GM12878 (cell line): ENCODE data around the gene ABCB9. TPM values are rescaled to one million over a fixed set of nuclear protein-coding genes. Genes with fewer than 3 reads are reported as not detected.

Experiments used
- ATAC-seq: fragments of 200-7000 bp; cut with Tn5 transposase; 3 replicates; pipeline ENCODE4 v1.9.1; 2020; ENCODE audit warnings: mild to moderate bottlenecking, moderate library complexity
- BruUV-seq: library from RNA; stranded (reverse); fragments of 400-500 nt; replicated peaks from 2 replicates; lab custom pipeline; 2021; lab: Mats Ljungman, UMichigan
- CTCF ChIA-PET: fragments of 300-600 bp; sonication (Branson Sonifier 250); formaldehyde crosslinking; extraction: SDS; loops from one replicate; lab custom pipeline; 2021; ENCODE audit warnings: inconsistent platforms; lab: Yijun Ruan, JAX
- POLR2A ChIA-PET: fragments of 350-600 bp; formaldehyde crosslinking; extraction: SDS; loops from one replicate; lab custom pipeline; 2021; ENCODE audit warnings: inconsistent platforms; lab: Charles Lee
- RAD21 ChIA-PET: fragments of 300-600 bp; sonication (Branson Sonifier 250); formaldehyde crosslinking; loops from one replicate; lab custom pipeline; 2023; ENCODE audit warnings: antibody characterized with exemption; ENCODE audit not compliant: unreplicated experiment; lab: Charles Lee
- SMC1A ChIA-PET: fragments of 300-600 bp; sonication (Branson Sonifier 250); formaldehyde crosslinking; loops from one replicate; lab custom pipeline; 2023; ENCODE audit not compliant: unreplicated experiment, uncharacterized antibody; lab: Charles Lee
- DNase-seq: peaks from one replicate; pipeline ENCODE4 v3.0.0-alpha.2; 2011; ENCODE audit warnings: low read depth, low spot score
- FAIRE-seq: peaks from 3 replicates; lab custom pipeline; 2011; peaks lifted over from hg19 to GRCh38; lab: Jason Lieb, UNC
- H2AFZ ChIP-seq: 2 replicates; pipeline ENCODE4 v1.6.0; 2011; ENCODE audit warnings: low read depth, low read length, control low read depth; ENCODE audit not compliant: control insufficient read depth
- H3K27ac ChIP-seq: 2 replicates; pipeline ENCODE4 v1.5.1; 2011; ENCODE audit warnings: control low read depth; ENCODE audit not compliant: control insufficient read depth, insufficient read depth
- H3K27me3 ChIP-seq, 2 experiments: replicated peaks in 1 of 2; 2 replicates each; pipeline versions ENCODE4 v1.6.0 to v1.6.1; 2011; ENCODE audit warnings: low read length in 1 of 2; ENCODE audit not compliant: control insufficient read depth in 2 of 2, insufficient read depth in 2 of 2
- H3K36me3 ChIP-seq, 2 experiments: 2 replicates each; pipeline ENCODE4 v1.5.1; 2011; ENCODE audit warnings: low read length in 1 of 2; ENCODE audit not compliant: control insufficient read depth in 2 of 2, insufficient read depth in 2 of 2
- H3K4me1 ChIP-seq: 2 replicates; pipeline ENCODE4 v1.6.1; 2011; ENCODE audit warnings: mild to moderate bottlenecking, low read length, moderate library complexity, mixed read lengths; ENCODE audit not compliant: control insufficient read depth, insufficient read depth
- H3K4me2 ChIP-seq: 2 replicates; pipeline ENCODE4 v1.6.0; 2011; ENCODE audit warnings: control low read depth; ENCODE audit not compliant: control insufficient read depth, insufficient read depth
- H3K4me3 ChIP-seq: fragments of 200-600 bp; sonication (generic); 2 replicates; pipeline ENCODE4 v1.5.1; 2016
- H3K79me2 ChIP-seq: 2 replicates; pipeline ENCODE4 v1.6.0; 2011; ENCODE audit warnings: low read length; ENCODE audit not compliant: control insufficient read depth, insufficient read depth
- H3K9ac ChIP-seq: 2 replicates; pipeline ENCODE4 v1.8.0; 2011; ENCODE audit warnings: low read length, control low read depth, mixed read lengths; ENCODE audit not compliant: control insufficient read depth, insufficient read depth
- H3K9me3 ChIP-seq: replicated peaks from 3 replicates; pipeline ENCODE4 v1.5.1; 2011; ENCODE audit warnings: mild to moderate bottlenecking, low read length; ENCODE audit not compliant: control insufficient read depth, insufficient read depth
- H4K20me1 ChIP-seq: 2 replicates; pipeline ENCODE4 v1.6.0; 2011; ENCODE audit not compliant: control insufficient read depth, insufficient read depth
- CHD4 ChIP-seq: fragments of 200-600 bp; sonication (generic); IDR thresholded peaks from 2 replicates; pipeline ENCODE4 v1.6.1; 2016; ENCODE audit warnings: mild to moderate bottlenecking
- HDGF ChIP-seq: fragments of 450-650 bp; IDR thresholded peaks from 2 replicates; pipeline ENCODE4 v1.6.1; 2016; ENCODE audit warnings: antibody characterized with exemption
- IKZF2 ChIP-seq, 2 experiments: fragments of 450-650 bp; IDR thresholded peaks; 2 replicates each; pipeline ENCODE4 v1.6.1; 2017; ENCODE audit warnings: mild to moderate bottlenecking in 2 of 2, moderate library complexity in 2 of 2
- RBBP5 ChIP-seq: fragments of 200-600 bp; sonication (generic); conservative IDR thresholded peaks from 2 replicates; pipeline ENCODE4 v1.6.1; 2016
- RELA ChIP-seq: fragments of 450-650 bp; IDR thresholded peaks from 2 replicates; pipeline ENCODE4 v1.8.0; 2014; ENCODE audit warnings: borderline replicate concordance; ENCODE audit not compliant: partially characterized antibody
- SMAD5 ChIP-seq: IDR thresholded peaks from 2 replicates; pipeline ENCODE4 v1.6.1; 2016; ENCODE audit warnings: antibody characterized with exemption, low read depth
- ZNF207 ChIP-seq: fragments of 450-650 bp; IDR thresholded peaks from 2 replicates; pipeline ENCODE4 v1.6.1; 2014; ENCODE audit warnings: antibody characterized with exemption, mild to moderate bottlenecking, borderline replicate concordance
- WGBS: methylation state at CpG from one replicate; pipeline ENCODE4 v1.1.6; 2016; ENCODE audit warnings: low lambda C conversion rate; ENCODE audit not compliant: insufficient replicate concordance, insufficient coverage; ENCODE audit errors: missing lambda C conversion rate; 5-methylcytosine and 5-hydroxymethylcytosine counted together
- in situ Hi-C: fragments of 300-500 bp; cut with MboI; formaldehyde crosslinking; loops from 9 replicates; pipeline ENCODE4 v1.14.3; 2018; ENCODE audit warnings: mixed read lengths
- intact Hi-C: fragments of 100-400 bp; cut with micrococcal nuclease; formaldehyde crosslinking; loops from one replicate; pipeline ENCODE4 v1.14.2; 2022; ENCODE audit not compliant: unreplicated experiment
- polyA plus RNA-seq, 11 experiments: library from polyadenylated mRNA; depleted of rRNA in 4 of 11; unstranded in 6 of 11; stranded (reverse) in 5 of 11; fragments of >200 nt; fragmentation: Nextera tagmentation in 4 of 11; fragmentation: Illumina TruSeq in 1 of 11; extraction: Ambion mirVana in 4 of 11; extraction: Trizol in 1 of 11; gene quantifications; 1 replicate in 1 of 11; 2 replicates in 10 of 11; pipeline versions ENCODE4 v1.2.1 to v1.2.3, GENCODE V29; 2011 to 2016; ENCODE audit warnings: inconsistent platforms in 2 of 11, missing spikeins in 2 of 11, low read depth in 1 of 11
- total RNA-seq, 4 experiments: library from RNA; depleted of rRNA in 3 of 4; stranded (reverse); fragments of >200 nt in 3 of 4; fragmentation: Illumina TruSeq in 1 of 4; extraction: Trizol in 1 of 4; gene quantifications; 2 replicates each; pipeline versions ENCODE4 v1.2.1 to v1.2.3, GENCODE V29; 2013 to 2021
- TF ChIP-seq, protein P1 (sequence below): fragments of 450-650 bp; IDR thresholded peaks from 2 replicates; pipeline ENCODE4 v1.6.1; 2017; ENCODE audit warnings: low read depth, mild to moderate bottlenecking, moderate library complexity

The ABCB9 gene
- total and polyA plus RNA-seq, 10 of the 15 experiments (the other 5 are each of a cell fraction or from before 2014, with no cell fraction given), result 0.37 to 4.9 (median 3.1) TPM

- ChIA-PET CTCF (interaction anchor here (1.3 kb wide), 1 partner anchor 100 kb away, joined by 6 read pairs; no protein-coding TSS in a partner anchor), RAD21 (no interaction called here), SMC1A (no interaction called here), POLR2A (no interaction called here)
- Histone ChIP-seq H3K4me3 (no peak overlapping the region), H3K36me3 (no peaks in the 10 kb centered on the region), H3K27me3 (no peaks in the 10 kb centered on the region), H4K20me1 (peaks cover 3% of the 10 kb centered on the region; the same call in 1 of the 2 replicates), H3K27ac (no peak overlapping the region), H2AFZ (no peak overlapping the region), H3K9ac (no peak overlapping the region), H3K4me2 (no peak overlapping the region), H3K4me1 (no peaks in the 10 kb centered on the region), H3K9me3 (no peaks in the 10 kb centered on the region), H3K79me2 (no peaks in the 10 kb centered on the region)
- ATAC-seq (no peak), DNase-seq (no peak), FAIRE-seq (no peak)
- in situ Hi-C loops, result no loop called here
- intact Hi-C loops, result no loop called here
- TF ChIP-seq RELA (no peak), ZNF207 (no peak), HDGF (no peak), IKZF2 (IDR thresholded peaks at IDR 0.05) (no peak), RBBP5 (no peak), CHD4 (no peak), SMAD5 (no peak)
- TF ChIP-seq, protein P1, sequence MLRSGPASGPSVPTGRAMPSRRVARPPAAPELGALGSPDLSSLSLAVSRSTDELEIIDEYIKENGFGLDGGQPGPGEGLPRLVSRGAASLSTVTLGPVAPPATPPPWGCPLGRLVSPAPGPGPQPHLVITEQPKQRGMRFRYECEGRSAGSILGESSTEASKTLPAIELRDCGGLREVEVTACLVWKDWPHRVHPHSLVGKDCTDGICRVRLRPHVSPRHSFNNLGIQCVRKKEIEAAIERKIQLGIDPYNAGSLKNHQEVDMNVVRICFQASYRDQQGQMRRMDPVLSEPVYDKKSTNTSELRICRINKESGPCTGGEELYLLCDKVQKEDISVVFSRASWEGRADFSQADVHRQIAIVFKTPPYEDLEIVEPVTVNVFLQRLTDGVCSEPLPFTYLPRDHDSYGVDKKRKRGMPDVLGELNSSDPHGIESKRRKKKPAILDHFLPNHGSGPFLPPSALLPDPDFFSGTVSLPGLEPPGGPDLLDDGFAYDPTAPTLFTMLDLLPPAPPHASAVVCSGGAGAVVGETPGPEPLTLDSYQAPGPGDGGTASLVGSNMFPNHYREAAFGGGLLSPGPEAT, result no peak
- 61% methylated on average over 8 of the region's 8 CpGs for WGBS
- BruUV-seq, result no TSS peak
Measured at GRCh38 chr12:122960193-122960569, 6.1 kb downstream of the ABCB9 start.
